Measurements from ENCODE around the gene TUBA4B. TPM values are rescaled to one million over a fixed set of nuclear protein-coding genes. Genes with fewer than 3 reads are reported as not detected.
"Not testable (repeated sequence)": the region's sequence is repeated elsewhere in the genome, so short reads cannot be mapped to it uniquely, and the experiment has no call there.

Gene TUBA4B
- total RNA-seq, 1 donor from 2014 or later, result not detected

DNA sequence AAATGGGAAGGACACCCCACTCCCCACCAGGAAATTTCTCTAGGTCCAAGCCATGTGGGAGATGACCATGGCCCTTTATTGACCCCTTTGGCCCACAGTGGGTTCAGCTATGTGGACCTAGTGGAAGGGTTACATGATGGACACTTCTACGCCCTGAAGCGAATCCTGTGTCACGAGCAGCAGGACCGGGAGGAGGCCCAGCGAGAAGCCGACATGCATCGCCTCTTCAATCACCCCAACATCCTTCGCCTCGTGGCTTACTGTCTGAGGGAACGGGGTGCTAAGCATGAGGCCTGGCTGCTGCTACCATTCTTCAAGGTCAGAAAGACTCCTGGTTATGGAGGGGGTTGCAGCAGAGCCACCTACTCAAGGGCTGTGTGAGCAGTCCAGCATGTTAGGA, 6.5 kb upstream of the TUBA4B start:
- intact Hi-C loops (cut with micrococcal nuclease), result loop anchor here (5.0 kb wide), 1 partner anchor 349 kb away; no protein-coding TSS in a partner anchor

DNA sequence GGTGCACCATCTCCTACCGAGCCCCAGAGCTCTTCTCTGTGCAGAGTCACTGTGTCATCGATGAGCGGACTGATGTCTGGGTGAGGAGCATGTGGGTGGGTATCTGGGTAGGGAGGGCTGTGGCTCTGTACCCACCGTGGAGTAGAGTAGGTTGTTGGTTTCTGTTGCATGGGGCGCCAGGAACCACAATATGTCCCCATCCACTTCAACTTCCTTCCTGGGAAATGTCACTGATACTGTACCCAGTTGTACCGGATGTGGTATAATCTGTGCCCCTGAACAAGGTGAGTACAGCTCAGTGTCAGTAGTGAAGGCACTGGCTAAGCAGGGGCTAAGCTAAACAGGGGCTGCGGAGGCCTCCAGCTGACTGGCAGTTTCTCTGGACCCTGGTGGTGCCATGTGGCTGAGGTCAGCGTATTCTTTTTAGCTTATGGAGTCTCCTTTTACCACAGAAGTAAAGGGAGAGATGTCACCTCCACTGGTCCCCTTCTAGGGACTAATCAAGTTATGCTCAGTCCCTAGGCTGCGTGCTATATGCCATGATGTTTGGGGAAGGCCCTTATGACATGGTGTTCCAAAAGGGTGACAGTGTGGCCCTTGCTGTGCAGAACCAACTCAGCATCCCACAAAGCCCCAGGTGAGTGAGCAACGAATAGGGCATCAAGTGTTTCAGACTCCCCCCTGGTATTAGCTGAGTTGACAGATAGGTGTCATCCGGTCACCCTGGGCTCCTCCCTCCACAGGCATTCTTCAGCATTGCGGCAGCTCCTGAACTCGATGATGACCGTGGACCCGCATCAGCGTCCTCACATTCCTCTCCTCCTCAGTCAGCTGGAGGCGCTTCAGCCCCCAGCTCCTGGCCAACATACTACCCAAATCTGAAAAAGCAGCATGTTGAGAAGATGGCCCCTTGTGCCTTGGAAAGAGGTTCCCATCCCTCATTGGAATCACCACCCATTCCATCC, 5.1 kb upstream of the TUBA4B start:
- intact Hi-C loops (cut with micrococcal nuclease), result loop anchor here (5.0 kb wide), 1 partner anchor 351 kb away; no protein-coding TSS in a partner anchor

DNA sequence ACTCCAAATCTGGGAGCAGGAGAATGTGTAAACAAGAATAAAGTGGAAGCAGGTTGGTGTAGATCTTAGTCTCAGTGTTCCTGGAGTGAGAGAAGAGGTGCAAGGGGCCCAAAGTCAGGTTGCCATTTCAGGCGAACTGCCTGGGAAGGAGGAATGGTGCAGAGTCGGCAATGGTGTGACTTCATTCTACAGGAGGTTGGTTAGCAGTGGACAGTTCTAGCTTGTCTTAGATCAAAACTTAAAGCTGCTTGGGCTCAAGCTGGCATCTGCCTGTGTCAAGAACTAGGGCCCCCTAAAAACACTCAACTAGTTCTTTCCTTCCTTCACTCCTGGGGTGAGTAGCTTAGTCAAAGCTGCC, 4.2 kb upstream of the TUBA4B start:
- intact Hi-C loops (cut with micrococcal nuclease), result loop anchor here (5.0 kb wide), 1 partner anchor 352 kb away; no protein-coding TSS in a partner anchor

DNA sequence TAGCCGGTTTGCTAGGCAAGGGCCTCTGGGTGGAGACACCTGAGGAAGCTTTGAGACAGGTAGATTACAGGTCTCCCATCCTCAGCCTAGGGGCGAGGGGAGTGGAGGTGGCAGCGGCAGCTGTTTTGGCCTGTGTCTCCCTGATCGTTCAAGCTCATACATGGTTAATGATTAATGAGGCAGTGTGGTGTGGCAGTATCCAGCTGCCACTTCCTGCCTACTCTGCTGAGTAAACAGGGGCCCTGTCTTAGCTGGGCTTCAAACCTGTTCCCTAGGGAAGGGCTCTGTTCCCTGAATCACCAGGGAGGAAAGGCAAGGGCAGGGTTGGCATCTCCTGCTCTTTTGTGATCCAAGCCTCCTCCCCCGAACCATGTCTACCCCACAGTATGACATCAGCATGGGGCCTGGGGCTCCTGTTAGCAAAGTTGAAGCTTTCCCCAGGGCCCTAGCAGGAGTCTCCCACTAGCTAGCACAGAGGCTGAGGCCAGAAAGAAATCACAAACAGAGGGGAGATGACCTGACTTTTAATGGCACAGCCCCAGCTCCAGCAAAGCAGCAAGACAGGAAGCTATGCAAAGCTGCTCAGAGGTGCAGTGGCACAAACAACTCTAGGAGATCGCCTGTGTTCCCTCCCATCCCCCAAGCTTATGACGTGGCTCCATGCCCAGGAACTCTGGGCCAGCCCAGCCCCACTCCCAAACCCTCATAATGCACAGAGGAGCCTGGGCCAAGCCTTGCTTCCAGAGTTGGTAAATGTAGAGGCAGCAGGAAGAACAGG, 3.7 kb upstream of the TUBA4B start:
- intact Hi-C loops (cut with micrococcal nuclease), result loop anchor here (5.0 kb wide), 1 partner anchor 352 kb away; no protein-coding TSS in a partner anchor

DNA sequence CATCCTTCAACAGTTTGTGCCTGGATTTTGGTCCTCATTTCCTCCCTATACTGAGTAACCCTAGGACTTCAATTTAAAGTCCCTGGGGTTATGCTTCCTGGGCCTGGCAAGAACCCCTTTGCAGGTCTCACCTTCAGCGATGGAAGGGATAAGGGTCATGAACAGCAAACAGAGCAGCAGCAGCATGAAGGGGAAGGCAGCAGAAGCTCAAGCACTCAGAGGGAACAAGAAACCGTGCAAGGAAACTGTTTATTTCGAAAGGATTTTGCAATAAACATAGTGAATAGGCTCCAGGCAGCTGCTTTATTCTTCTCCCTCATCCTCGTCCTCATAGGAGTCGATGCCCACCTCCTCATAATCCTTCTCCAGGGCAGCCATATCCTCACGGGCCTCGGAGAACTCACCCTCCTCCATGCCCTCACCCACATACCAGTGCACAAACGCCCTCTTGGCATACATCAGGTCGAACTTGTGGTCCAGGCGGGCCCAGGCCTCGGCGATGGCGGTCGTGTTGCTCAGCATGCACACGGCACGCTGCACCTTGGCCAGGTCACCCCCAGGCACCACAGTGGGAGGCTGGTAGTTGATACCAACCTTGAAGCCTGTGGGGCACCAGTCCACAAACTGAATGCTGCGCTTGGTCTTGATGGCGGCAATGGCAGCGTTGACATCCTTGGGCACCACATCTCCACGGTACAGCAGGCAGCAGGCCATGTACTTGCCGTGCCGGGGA, 2.8 kb upstream of the TUBA4B start:
- intact Hi-C loops (cut with micrococcal nuclease), result no loop called here

DNA sequence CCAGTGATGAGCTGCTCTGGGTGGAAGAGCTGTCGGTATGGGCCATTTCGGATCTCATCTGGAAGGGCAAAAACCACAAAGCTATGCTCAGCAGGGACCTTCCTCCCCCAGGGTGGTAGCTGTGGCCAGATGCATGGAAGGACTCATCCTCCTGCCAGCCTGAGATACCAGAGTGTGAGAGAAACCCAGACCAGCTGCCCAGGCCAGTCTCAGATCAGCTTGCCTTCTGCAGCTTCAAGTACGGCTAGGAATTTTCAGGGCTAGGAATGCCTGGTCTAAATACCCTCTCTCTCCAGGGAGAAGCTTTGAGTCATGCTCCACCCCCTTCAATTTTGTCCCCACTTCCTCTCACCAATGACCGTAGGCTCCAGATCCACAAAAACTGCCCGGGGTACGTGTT, 1.4 kb upstream of the TUBA4B start:
- intact Hi-C loops (cut with micrococcal nuclease), result no loop called here

DNA sequence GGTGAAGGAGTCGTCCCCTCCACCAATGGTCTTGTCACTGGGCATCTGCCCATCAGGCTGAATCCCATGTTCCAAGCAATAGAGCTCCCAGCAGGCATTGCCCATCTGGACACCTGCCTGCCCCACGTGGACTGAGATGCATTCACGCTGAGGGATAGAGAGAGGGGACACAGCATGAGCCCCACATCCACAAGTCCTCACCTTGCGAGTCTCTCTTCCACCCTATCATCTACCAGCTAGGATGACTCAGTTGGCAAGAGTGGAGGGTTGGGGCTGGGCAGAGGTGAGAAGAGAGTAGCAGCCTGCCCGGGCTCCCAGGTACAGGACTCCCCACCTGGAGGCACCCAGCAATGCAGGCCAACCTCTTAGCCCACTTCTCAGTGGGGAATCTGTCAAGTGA, 959 bp upstream of the TUBA4B start:
- intact Hi-C loops (cut with micrococcal nuclease), result no loop called here

DNA sequence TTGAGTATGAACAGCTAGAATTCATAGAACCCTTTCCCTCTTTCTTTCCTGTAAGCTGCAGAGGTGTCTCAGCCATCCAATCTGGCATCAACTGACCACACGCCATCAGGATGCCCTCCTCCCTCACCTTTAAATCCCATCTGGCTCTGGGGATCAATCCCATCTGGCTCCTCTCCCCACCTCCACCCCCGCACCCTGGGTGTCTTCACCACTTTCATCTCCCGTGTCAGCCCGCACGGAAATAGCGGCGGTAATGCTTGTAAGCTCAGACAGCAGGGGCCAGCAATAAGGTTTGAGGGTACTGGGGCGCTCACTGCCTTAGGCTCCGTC, 508 bp upstream of the TUBA4B start:
- intact Hi-C loops (cut with micrococcal nuclease), result no loop called here

DNA sequence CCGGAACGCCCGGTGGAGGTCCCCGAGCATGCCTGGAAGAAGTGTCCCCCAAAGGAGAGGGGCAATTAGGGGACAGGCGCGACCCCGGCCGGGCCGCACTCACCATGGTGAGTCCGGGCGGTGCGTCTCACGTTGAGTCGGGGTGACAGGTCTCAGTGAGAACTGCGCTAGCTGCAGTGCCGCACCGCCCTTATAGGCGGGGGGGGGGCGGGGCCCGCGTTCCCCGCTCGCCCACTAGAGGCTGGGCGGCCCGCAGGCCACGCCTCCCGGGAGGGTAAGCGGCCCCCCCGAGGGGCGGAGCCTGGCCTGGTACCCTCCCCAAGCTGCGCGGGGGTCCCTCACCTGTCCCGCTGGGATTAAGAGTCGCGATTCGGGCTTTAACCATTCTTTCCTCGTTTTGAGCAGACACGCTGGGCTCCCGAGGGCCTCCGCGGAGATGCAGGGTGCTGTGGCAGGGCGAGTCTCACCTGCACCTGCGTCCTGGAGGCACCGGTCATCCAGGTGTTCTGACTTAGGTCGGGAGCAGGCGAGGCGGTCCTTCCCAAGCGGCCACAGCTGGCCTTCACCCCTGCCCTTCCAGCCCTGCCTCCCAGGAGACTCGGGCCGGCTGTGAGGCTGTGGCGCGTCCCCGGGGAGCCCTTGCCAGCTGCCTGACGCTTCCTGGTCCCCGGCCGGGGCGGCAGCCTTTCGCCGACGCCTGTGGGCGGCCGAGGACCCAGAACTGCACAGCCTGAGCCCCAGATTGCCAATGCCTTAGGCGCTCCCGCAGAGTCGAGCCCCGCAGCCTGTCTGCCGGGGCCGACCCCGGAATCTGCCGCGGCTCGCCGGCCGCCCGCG, 928 bp downstream of the TUBA4B start, which contains the start of gene TUBA4A:
Gene TUBA4A (minus strand): TSS at position 166 of the 837 bp plus-strand sequence. CDS start 60 bp downstream, at position 106.
- intact Hi-C loops (cut with micrococcal nuclease), result loop anchor here (1.0 kb wide), 9 partner anchors 9 to 686 kb away; partner anchors contain the start of genes ANKZF1, ATG9A, CNOT9 and DNAJB2

DNA sequence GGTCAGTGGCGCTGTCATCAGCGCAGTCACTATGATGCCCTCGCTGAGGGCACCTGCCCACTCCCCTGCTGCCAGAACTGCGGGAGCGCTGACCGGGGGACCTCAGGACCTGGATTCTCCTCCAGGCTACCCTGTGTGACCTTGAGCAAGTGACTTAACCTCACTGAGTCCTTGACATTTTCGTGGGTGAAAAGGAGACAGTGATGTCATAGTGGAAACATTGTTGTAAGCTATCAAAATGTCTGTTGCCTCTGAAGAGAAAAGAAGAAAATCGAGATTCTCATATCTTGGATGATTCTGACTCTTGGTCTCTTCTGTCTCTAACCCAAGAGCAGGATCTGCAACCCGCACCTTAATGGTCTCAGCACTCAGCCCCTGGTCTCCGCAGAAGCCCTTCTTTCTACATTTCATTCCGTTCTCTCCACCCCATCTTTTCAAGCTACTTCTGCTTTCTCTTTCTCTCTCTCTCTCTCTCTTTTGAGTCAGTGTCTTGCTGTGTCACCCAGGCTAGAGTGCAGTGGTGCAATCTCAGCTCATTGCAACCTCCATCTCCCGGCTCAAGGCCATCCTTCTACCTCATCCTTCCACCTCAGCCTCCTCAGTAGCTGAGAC, 1.7 kb downstream of the TUBA4B start:
- intact Hi-C loops (cut with micrococcal nuclease), result no loop called here

DNA sequence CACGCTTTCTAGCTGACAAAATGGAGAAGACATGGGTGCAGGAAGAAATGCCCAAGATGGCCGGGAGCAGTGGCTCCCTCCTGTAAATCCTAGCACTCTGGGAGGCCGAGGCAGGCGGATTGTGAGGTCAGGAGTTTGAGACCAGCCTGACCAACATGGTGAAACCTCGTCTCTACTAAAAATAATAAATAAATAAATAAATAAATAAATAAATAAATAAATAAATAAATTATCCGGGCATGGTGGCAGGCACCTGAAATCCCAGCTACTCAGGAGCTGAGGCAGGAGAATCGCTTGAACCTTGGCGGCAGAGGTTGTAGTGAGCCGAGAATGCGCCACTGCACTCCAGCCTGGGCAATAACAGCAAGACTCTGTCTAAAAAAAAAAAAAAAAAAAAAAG, 5.9 kb downstream of the TUBA4B start:
- intact Hi-C loops (cut with micrococcal nuclease), result not testable (repeated sequence)

DNA sequence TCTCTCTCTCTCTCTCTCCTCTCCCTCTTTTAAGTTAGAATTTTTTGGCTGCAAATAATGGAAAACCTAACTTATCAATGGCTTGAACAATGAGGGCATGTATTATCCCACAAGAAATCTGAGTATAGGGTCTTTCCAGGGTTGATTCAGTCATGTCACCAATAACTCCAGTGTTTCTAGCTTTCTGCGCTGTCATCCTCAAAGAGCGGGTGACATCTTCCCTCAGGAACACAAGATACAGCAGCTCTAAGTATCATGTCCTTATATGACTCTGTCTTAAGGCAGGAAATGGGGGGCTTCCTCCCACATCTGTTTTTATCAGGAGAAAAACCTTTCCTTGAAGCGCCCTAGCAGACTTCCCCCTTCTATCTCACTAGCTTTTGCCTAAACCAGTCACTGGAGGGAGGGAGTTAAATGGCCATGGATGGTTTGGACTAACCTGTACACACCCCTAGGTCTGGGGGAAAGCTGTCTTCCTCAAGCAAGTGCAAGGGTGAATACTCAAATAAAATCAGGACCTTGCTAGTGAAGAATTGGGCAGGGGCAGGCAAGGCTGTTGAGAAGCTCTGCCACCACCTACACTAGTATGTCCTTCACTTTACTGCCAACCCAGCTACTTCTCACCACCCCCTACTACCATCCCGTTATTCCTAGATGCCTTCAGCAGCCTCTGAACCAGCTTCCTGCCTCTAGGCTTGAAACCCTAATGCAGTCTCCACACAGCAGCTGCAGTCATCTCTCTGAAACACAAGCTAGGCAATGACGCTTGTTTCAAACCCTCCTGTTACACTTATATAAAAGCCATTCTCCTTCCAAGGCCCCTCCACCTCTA, 8.2 kb downstream of the TUBA4B start:
- intact Hi-C loops (cut with micrococcal nuclease), result no loop called here

DNA sequence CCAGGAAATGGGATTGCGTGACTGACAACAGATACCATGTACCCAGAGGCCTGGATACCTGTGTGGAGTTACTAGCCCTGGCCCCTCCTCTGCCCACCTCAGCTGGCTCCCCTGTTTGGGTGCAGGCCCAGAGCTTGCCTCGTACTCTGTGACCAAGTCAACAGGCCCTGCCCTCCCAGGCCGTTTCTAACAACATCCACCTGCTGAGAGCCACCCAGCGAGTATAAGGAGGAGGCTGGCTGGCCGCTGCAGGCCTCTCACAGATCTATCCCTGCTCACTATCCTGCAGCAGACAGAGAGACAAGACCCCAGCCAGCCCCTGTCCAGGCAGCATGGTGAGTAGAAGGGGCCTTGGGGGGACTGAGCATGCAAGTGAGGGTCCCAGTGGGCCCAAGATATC, 13.2 kb downstream of the TUBA4B start:
- intact Hi-C loops (cut with micrococcal nuclease), result no loop called here

DNA sequence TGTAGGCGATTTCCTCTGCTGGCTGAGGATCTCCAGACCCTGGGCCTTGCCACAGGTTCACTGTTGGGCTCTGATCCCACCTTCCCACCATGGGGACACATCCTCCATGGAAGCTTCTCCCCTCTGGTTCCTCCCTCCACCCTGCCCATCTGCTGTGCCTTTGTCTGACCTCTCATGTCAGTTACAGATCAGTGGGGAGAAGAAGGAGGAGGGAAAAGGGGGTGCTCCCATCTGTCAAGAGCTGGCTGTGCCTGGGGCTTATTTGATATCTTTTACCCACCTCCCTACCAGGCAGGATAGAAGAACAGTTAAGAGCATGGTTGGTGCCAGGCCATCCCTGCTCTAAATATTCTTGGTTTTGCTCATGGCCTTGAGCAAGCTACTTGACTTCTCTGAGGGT, 13.8 kb downstream of the TUBA4B start:
- intact Hi-C loops (cut with micrococcal nuclease), result no loop called here

DNA sequence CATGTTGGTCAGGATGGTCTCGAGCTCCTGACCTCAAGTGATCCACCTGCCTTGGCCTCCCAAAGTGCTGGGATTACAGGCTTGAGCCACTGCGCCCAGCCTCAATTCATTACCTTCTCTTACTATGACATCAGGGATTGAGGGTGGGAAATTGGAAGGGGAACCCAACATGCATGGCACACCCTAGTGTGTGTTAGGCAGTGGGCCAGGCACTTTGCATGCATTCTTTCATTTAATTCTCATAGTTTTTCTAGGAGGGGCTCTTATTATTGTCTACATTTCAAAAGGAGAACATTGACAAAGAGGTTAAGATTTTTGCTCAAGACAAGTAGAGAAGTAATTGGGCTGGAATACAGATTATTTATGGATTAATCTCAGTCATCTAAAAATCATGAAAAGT, 15.3 kb downstream of the TUBA4B start:
- intact Hi-C loops (cut with micrococcal nuclease), result no loop called here

DNA sequence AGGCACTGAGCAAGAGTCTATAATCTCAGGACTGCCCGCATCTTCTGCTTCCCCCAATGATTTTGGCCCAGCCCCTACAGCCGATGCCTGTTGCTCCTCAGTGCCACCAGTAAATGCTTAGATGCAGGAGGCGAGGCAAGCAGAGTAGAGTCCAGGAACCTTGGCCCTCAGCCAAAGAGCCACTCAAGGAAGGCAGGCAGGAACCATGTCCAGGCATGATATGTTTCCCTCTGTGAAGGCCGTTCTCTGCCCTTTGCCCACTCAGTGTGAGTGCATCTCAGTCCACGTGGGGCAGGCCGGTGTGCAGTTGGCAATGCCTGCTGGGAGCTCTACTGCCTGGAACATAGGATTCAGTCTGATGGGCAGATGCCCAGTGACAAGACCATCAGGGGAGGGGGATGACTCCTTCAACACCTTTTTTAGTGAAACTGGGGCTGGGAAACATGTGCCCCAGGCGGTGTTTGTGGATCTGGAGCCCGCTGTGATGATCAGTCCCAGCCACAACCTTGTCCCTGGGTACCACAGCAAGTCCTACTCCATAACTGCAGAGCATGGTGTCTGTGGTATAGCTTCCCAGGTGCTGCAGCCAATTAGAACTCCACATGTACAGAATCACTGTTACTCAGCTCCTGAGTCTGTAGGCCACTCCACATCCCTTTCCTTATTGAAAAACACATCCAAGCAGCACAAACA, 16.5 kb downstream of the TUBA4B start:
- intact Hi-C loops (cut with micrococcal nuclease), result loop anchor here (10.0 kb wide), 1 partner anchor 225 kb away; the partner anchor contains the start of gene GMPPA

DNA sequence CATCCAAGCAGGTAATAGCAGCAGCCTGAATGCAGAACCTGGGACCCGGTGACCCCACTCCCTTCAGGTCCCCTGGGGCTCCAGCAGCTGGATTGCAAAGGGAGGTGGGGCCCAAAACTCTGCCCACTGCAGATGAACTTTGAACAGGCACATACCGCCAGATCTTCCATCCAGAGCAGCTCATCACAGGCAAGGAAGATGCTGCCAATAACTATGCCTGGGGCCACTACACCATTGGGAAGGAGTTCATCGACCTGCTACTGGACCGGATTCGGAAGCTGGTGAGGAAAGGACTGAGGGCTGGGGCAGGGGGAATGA, 17.0 kb downstream of the TUBA4B start:
- intact Hi-C loops (cut with micrococcal nuclease), result loop anchor here (10.0 kb wide), 1 partner anchor 225 kb away; the partner anchor contains the start of gene GMPPA

DNA sequence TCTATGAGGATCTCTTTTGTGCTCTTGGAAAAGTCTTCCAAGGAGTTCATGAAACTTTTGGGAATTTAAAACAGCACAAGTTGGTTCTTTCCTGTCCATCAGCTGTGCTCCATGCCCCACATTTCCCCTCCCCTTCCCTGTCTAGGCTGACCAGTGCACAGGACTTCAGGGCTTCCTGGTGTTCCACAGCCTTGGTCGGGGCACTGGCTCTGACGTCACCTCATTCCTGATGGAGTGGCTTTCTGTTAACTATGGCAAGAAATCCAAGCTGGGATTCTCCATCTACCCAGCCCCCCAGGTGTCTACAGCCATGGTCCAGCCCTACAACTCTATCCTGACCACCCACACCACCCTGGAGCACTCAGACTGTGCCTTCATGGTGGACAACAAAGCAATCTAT, 18.0 kb downstream of the TUBA4B start:
- intact Hi-C loops (cut with micrococcal nuclease), result loop anchor here (10.0 kb wide), 1 partner anchor 224 kb away; the partner anchor contains the start of gene GMPPA

Measured in T-helper 2 cell treated with Interferon-gamma antibody and Interleukin-4, amounts not matched to agents 100 ng/mL and 5 ng/mL, for 36 hours (primary cell).